GM20000 (cell line): ENCODE results near the gene NDUFS6.
A peak's percentile ranks its signal among the peaks of the same experiment; 100 is the strongest.

ENCODE experiments used
- DNase-seq: peaks from one replicate; pipeline ENCODE4 v3.0.0; 2012; ENCODE audit warnings: low spot score
- CTCF ChIP-seq: IDR thresholded peaks from 2 replicates; pipeline ENCODE4 v1.5.1; 2012; ENCODE audit warnings: mild to moderate bottlenecking, control low read depth; ENCODE audit errors: extremely low read depth, missing control alignments

NDUFS6 gene

GRCh38 chr5:1779782-1780613, 21.2 kb upstream of the NDUFS6 start:
- DNase-seq, result no peak
- no peak for TF ChIP-seq CTCF

GRCh38 chr5:1780614-1780930, 20.6 kb upstream of the NDUFS6 start:
- TF ChIP-seq CTCF, result no peak
- DNase-seq, result no peak

- TF ChIP-seq CTCF, result no peak
Measured at GRCh38 chr5:1781107-1781506, 20.1 kb upstream of the NDUFS6 start.

GRCh38 chr5:1781726-1782384, 19.4 kb upstream of the NDUFS6 start:
- no peak for DNase-seq
- TF ChIP-seq CTCF, result no peak

More at GRCh38 chr5:1781107-1781506, 20.1 kb upstream of the NDUFS6 start:
- no peak for DNase-seq

- DNase-seq, result no peak
- no peak for TF ChIP-seq CTCF
Measured at GRCh38 chr5:1782385-1783215, 18.6 kb upstream of the NDUFS6 start.

GRCh38 chr5:1783216-1783554, 18.0 kb upstream of the NDUFS6 start:
- TF ChIP-seq CTCF, result no peak
- DNase-seq, result peak; percentile 73
